CD4-positive, alpha-beta T cell treated with Interleukin-2 at 100 ng/mL for 4 hours (primary cell): ENCODE results near the gene ZNF217.
"Not testable (repeated sequence)": the region's sequence is repeated elsewhere in the genome, so short reads cannot be mapped to it uniquely, and the experiment has no call there.

Experiments used
- DNase-seq: peaks from one replicate; pipeline ENCODE4 v3.0.0-alpha.2; 2020; ENCODE audit warnings: low spot score

Gene ZNF217

DNA sequence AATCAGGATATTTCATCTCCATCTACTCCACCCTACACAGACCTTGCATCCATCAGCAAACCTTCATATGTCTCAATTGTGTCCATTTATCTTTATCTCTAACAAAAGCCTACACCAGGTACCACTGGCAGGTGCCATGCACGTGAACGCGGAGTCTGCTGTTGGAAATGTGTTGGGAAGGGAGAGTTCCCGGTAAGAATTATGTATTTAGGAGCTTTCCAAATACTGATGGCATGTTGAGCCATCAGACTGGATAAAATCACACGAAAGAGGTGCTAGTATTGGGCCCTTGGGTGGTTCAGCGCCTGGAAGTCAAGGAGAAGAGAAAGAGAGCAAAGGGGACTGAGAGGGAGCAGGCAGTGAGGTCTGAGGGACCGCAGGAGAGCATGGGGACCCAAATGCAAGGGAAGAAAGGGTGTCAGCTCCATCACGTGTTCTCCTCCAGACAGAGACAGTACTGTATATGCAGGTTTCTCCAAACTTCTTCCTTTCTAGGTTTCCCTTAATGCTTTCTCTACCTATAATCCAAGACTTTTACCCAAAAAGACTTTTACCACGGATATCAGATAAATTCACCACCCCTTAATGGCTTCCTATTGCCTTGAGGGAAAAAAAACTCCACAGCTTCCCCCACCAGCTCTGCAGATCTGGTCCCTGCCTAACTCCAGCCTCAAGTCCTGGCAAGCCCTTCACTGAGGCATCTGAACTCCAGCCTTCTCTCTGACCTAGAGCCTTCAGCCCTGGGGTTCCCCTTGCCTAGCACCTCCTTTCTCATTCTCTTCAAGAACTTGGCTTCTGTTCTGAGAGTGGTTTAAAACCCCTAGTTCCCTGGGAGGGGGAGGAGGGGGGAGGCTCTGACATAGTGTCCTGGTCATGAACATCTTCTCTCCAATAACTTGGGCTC, 4.8 kb upstream of the ZNF217 start:
- no peak for DNase-seq

DNA sequence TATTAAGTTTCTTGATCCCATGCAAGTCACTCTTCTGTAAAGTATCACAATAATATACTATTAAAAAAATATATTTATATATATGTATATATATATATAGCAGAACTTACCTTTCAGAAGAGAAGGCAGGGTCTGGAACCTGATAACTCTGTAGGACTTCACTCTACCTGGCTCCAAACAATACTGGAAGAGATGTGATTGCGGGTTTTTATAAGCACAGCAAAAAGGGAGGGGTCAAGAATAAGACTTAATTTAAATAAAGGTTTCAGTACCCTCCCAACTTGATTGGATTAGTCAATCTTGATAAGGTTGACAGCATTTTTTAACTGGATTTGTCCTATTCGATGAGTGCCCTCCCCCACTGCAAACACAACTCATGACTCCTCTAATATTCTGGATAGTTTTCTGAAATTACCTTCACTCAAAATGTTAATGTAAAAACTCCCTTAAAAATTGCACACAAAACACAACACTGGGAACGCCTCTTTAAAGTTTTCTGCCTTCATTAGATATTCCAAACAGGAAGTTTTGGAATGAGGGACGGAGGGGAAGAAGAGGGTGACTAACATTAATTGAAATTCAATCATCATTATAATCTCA, 4.0 kb upstream of the ZNF217 start:
- DNase-seq = no peak

DNA sequence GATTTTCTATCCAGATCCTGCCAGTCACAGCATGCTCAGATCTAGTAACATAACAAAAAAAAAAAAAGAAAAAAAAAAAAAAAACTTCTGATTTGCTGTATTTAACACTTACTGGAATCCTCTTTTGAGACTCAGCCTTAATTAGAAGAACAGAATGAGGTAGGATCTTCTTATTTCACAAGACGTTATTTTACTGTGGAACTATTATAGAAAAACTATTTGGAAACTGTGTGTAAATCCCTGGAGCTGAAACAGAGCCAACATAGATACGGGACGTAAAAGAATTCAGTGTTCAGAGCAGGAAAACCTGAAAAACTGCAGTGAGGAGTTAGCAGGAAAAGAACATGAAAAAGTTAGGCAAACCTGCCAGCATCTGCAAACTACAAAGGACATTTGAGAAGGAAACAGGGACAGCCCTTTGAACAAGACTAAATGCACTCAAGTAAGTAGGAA, 3.4 kb upstream of the ZNF217 start:
- DNase-seq = no peak

DNA sequence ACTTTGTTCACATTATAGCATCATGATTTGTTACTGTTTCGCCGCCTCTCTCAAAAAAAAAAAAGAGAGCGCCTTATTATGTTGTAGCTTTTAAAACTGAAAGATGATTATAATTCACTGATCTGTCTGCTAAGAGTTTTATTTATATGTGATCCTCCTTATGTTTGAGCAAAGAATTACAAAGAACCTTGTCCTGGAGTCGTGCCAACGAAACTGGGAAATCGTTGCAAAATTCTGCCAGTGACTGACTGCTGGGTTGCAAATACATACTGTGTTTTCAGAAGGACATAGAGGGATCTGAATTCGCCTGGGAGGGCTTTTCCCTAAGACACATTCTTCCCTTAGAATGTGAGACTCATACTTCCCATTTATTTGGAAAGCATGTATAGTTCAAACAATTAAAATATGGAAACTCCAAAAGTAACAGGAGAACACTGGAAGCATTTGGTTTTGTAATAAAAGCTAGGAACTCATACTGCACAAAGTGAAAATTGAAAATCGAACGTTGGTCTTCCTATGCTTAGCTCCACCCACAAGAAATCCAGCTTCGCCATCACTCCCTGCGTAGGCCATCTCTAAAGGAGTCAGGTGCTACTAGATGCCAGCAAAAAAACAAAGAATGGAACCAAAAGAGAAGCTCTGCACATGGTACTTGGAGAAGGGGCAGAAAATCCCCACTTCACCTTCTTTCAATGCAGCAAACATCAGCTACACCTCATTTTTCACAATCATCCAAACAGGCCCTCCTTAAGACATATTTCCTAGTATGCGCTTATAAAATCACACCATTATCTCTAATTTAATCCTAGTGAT, 2.8 kb upstream of the ZNF217 start:
- not testable (repeated sequence) for DNase-seq

DNA sequence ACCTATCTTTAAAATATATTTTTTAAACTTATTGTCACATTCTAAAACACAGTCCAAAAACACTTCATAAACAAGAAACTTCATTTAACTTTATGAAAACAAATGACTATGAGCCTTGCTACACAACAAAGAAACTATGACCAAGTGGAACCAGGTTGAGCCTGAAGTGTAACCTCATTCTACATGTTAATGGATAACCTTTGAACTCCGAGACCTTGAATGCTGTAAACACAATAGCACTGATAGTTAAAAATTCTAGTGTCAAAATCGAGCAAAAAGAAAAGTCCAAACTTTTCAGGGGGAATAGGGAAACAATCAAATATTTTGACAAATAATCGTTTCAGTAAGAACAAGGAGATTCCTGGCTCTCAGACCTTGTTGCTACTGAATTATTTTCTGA, 2.1 kb upstream of the ZNF217 start:
- not testable (repeated sequence) for DNase-seq

DNA sequence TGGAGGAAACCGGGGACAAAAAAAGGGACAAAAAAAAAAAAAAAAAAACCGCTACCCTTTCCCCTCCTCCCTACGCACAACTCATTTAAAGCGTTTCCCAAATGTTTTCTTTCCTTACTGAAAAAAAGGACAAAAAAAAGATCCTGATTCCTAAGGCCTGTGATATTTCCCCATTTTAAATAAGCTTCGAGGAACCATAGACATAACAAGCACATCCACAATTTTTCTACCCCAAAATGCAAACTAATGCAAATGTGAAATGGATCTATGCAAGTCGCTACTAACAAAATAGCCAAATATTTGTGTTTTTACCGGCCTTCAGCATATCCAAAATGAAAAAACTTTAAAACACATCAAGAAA, 1.4 kb upstream of the ZNF217 start:
- no peak for DNase-seq

DNA sequence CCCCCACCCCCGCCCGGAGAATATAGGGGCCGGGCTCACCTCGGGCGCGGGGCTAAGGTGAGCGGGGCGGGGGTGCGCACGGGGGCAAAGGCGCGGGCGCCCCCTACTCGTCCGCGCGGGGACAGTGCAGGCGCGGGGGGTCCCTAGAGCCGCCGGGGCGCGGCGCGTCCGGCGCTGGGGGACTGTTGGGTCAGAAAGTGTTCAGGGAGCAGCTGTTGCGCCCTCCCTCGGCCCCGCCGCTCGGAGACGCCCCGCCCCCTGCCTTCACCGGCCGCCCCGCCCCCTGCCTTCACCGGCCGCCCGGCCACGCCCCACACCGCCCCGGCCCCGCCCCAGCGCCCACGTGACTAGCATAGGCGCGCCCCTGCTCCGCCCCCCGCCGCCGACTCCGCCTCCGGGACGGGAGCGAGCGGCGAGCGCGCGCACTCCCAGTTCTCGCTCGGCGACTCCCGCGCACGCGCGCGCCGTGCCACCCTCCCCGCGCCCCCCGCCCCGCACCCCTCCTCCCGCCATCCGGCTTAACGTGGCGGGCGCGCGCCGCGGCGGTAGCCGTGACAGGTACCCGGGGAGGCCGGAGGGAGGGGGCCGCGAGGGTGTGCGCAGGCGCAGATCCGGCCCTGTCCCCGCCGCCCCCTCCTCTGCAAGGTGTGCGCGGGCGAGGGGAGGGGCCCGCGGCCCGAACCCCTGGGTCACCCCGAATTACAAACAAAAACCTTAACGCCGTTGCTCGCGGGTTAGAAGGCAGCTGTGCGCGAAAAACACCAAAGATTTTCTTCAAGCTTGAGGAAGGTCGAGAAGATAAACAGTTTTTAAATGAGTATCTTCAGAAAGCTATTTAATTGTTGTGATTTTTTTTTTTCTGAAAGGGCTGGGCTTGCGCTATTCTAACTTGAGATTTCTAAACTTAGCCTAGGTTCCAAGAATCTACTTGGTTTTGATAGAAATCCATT, 704 bp upstream of the ZNF217 start:
- peak; percentile 96 for DNase-seq

DNA sequence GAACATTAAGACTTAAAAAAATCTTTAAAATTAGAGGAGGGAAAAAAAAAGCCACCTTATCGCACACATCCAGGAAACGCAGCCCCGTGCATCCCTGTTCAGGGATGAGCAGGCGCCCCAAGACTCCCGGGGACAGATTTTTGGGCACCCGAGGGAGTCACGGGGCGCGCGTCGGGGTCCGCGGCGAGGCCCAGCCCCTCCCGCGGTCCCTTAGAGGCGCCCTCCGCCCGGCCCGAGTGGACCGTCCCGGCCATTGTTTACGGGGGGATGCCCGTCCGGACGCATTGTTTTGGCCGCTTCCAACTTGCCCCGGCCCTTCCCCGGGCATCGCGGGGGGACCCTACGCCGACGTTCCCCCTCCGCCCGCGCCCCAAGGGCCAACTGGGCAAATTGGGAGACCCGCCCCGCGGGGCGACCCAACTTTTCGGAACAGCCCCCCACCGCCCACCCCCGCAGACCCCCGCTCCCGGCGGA, 610 bp downstream of the ZNF217 start:
- DNase-seq = no peak

DNA sequence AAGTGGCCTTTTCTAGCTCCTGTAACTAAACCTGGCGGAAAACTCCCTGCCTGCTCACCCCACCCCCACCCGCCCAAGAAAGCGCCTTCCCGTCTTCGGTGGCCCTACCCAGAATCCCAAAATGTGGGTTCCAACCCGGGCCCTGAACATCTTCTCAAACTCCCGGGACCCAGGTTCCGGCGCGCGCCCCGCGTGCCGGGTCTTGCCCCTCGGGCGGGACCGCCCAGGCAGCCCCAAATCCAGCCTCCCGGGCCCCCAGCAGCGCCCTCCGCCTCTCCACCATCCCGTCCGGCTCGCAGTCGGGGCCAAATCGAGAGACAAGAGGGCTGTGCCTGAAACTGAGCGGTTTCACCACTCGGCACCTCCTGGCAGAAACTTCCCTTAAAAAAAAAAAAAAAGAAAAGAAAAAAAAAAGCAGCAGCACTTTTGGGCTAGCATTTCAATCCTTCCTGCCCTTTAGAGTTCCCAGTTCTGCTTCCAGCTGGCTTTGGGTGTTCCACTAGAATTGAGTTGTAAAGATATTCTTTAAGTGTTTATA, 1.1 kb downstream of the ZNF217 start:
- DNase-seq = peak; percentile 53

DNA sequence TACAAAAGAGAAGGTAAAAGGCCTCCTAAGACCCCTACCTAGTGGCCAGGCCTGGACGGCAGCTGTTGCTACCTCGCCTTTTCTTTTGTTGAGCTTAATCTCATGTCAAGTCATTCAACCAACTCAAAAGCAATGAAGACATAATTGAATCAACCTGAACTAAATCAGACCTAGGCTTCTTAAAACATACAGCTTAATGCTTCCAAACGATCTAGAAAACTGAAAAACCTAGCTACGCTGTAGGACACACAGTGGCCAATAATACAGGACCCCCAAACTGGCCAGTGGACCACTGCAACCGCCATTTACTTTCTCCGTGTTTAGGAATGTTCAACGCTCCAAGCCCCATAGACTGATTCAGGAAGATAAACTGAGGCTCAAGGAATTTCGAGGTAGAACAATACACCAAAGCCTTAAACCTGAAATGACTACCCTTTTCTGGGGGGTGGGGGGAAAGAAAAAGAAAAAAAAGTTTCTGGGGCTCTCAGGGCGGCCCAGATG, 1.6 kb downstream of the ZNF217 start:
- DNase-seq = not testable (repeated sequence)

DNA sequence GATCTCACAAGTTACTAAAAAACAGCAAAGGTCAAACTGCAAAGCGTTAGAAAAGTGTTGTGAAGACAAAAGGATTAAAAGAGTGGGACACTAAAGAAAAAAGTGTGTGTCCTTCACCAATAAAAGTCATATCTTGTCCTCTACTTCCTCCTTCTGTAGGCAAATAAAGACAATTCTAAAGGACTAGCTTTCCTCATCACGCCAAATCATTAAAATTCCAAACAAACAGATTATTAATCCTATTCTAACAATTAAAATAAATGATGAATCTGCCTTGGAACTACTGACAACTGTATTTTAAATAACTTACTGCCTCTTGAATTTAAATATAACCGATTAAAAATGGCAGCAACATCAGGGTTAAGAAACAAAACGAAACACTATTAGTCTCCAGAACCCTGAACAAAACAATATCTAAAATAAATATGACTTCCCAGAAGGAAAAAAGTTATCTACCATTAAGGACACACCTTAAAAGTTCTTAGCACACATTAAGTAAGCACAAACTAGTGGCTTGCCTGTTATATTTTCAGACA, 2.4 kb downstream of the ZNF217 start:
- not testable (repeated sequence) for DNase-seq

DNA sequence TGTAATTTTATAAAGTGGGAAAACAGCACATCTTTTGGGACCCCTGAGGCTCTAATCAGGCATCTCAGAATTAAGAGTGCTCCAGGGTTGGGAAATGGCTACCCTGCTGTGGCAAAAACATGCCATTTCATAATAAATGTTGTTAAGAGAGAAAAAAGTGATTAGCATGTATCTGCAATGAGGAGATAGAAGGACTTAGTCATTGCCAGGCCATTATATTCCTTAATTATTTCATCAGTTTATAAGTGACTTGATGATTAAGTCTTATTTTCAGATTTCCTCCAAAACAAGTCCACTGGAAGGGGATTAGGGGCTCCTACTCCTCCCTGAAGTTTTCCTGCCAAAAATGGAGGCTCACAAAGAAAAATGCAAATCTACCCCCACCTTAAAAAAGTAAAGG, 3.0 kb downstream of the ZNF217 start:
- DNase-seq = not testable (repeated sequence)

DNA sequence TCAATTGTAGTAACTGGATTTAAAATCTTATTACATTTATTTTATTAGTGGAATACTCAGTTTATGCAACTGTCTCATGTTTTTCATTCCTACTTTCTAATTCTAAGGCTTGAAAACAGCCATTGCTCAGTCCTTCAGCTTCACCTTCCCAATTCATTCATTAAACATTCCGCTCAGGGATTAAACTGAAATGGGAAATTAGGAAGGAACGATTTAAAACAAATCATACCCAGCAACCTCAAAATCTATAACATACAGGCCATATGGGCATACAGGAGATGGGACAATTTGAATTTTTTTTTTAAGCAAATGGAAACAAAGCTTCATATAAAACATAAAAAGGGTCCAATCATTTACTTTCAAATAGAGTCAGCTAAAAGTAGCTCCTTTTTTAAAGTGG, 3.5 kb downstream of the ZNF217 start:
- DNase-seq = not testable (repeated sequence)

DNA sequence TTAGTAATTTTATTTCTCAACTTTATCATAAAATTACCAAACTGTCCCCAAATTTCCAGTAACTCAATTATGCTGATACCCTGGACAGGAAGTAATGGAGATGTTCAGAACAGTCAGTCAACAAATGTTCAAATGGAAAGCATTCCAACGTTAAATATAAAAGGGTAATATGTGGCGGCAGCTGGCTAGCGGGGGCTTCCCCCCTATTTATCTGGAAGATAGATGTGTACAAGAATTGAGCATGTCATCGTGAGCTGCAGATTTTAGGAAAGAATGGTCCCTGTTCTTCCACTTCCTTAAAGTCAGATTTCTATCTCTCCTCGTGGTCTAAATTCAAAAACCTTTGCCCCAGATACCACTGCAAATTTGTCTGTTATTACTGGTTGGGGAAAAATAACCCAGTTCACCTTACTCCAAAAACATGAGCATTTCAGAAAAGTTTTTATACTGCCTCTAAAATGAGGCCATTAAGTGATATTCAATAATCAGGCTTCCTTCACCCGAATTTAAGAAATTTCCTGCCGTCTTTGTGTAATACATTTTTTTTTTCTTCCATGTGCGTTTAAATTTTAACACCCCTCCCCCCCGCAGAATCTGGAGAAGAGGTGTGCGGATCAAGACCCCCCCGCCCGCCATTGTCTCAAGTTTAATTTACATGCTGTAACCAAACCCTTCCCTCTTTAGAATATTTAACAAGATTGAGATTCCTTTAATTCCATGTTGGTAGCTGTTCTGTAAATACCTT, 4.1 kb downstream of the ZNF217 start:
- not testable (repeated sequence) for DNase-seq

DNA sequence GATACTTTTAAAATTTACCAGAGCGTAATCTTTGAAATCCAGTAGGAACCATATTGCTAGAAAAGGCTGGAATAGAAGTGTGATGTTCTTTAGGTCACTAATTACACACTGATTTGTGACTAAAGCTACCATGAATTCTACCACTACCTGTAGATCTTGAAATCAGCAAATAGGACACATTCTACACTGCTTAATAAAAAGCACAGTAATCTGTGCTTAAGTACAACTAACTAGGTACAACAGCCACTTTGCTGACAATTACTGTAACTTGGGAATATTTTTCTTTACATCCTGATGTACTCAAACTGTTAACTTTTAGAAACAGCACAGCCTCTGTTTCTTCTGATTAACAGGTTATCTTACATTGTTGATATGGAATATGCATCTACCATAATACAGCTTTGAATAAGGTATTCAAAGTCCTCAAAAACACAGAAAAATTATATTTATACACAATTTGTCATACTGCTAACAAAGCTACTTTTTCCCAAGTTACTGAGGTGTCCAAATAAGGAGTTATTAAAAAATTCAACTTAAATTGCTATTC, 6.4 kb downstream of the ZNF217 start:
- DNase-seq = not testable (repeated sequence)

DNA sequence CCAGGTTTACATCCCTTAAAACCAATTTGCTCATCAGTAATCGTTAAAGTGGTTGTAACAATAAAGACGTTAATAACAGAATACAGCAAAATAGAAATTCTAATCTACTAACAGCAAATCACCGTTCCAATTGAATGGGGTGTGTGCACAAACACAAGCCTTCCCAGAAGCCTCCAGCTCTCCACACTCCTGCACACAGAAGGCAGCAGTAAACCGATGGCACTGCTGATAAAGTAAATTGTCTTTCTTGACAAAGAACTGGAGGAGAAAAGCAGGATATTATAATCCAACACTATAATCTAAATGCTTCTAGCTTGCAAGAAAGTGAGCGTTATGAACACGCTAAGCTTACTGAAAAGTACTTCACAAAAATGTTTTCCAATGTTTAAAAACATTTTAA, 7.0 kb downstream of the ZNF217 start:
- DNase-seq = no peak

DNA sequence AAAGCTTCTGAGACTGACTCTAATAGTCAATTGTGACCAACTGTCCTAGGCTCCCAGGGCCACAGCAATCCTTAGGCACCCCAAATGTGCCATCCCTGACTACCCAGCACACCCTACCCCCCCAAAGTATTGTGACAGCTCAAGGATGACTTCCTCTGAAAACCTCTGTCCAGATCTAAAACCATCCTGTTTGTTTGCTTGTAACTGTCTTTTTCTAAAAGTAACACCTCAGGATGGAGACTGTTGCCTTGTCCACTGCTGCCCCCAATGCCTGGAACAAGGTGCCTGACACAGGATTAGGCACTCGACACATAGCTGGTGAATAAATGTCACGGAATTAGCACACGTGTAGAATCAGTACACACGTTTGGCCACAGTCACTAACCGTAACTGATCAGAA, 7.7 kb downstream of the ZNF217 start:
- DNase-seq = not testable (repeated sequence)

DNA sequence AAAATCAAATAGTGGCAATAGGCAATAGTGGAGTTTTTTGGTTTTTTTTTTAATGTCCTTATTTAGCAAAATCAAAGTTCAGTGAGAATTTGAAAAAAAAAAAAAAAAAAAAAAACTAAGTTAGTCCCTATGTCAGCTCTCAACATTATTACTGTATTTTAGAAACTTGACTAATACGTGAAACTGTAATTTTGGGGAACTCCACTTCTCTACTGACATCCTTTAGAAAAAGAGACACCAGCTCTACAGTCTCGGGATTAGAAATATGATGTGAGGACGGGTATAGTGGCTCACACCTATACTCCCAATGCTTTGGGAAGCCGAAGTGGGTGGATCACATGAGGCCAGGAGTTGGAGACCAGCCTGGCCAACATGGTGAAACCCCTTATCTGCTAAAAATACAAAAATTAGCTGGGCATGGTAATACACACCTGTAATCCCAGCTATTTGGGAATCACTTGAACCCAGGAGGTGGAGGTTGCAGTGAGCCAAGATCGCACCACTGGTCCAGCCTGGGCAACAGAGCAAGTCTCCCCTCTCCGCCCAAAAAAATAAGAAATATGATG, 8.6 kb downstream of the ZNF217 start:
- DNase-seq = not testable (repeated sequence)

DNA sequence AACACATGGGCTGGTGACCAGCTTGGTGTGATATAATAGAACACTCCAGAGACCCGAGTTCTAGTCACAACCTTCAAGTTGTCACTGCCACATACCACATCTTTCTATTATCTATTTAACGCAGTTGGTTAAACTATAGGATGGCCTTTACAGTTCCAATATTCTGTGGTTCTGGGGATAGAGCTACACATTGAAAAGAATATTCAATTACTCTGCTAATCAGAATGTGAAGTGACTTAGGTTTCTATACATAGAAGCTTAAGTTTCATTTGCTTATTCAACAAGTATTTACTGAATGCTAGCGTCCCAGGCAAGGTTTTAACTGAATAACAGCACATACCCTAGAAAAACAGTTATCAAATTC, 9.1 kb downstream of the ZNF217 start:
- not testable (repeated sequence) for DNase-seq
